ENCODE measurements around the gene FRYL.
"Not testable (repeated sequence)": the region's sequence is repeated elsewhere in the genome, so short reads cannot be mapped to it uniquely, and the experiment has no call there.

The FRYL gene

DNA sequence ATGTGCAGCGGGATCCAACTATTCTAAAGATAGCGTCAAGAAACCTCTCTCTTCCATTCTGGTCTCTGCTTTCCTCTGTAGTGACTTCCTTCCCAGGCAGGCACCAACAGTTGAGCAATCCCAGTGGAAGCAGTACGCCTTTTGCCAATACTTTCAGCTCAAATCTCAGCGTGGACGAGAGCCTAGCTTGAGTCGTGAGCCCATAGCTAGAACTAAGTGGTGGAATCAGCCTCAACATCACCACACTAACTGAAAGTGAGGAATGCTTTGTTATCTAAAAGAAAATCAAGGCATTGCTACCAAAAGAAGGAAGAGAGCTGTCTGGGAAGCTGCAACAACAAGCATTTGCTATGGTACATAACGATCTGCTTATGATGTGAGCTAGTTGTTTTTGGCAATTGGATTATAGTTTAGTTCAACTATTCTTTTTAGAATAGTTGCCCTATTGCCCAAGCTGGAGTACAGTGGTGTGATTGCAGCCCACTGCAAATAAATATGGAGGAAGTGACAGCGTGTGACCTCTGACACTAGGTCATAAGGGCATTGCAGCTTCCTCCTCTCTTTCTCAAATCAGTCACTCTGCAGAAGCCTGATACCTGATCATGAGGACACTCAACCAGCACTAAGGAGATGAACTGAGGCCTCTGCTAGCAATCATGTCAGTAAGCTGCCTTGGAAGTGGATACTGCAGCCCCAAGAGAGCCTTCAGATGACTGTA is 24.7 kb upstream of the FRYL start:
- H3K27ac ChIP-seq, result no peak overlapping the region
- TF ChIP-seq ZFX (IDR thresholded peaks at IDR 0.05), result no peak

DNA sequence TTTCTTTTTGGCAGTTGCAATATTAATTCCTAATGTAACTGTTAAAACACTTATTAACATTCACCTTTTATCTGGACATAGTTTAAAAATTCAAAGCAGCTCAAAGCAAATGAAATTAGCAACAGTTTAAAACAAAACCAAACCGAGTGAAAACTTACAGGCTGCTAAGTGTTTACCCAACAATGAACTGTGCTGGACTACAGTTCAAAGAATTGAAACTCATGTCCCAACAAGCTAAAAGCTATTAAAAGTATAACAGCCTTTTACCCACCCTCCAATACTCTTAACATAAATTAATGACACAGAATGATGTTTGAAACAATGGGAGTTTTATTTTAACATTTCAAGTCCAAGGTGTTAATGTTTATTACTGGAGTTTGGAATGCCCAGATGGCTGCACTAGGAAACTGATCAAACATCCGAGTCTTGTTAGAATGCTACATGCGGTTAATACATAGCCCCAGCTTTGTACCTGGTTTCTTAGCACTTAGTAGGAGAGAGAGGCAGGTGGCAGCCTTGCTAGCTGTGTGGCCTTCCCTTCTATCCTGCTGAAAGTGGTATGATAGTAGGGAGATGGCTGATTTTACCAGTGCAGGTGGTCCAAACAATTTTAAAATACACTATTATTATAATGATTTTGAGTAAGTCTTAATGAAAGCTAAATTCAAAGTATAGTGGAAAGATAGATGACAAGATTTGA is 21.1 kb upstream of the FRYL start:
- TF ChIP-seq ZFX (IDR thresholded peaks at IDR 0.05) (no peak), CTCF (conservative IDR thresholded peaks at IDR 0.05) (no peak)
- H3K27ac ChIP-seq, result no peak overlapping the region

DNA sequence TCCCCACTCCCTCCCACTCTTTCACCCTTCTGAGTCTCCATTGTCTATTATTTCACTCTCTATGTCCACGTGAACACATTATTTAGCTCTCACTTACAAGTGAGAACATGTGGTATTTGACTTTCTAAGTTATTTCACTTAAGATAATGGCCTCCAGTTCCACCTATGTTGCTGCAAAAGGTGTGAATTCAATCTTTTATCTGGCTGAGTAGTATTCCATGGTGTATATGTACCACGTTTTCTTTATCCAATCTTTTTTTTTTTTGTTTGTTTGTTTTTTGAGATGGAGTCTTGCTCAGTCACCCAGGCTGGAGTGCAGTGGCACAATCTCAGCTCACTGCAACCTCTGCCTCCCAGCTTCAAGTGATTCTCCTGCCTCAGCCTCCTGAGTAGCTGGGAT is 20.1 kb upstream of the FRYL start:
- H3K27ac ChIP-seq, result not testable (repeated sequence)

- no peak overlapping the region for H3K27ac ChIP-seq
- TF ChIP-seq CTCF (conservative IDR thresholded peaks at IDR 0.05), result no peak
- TF ChIP-seq ZFX (IDR thresholded peaks at IDR 0.05), result no peak
These were observed 19.1 kb upstream of the FRYL start for GRCh38 chr4:48799157-48799556.

DNA sequence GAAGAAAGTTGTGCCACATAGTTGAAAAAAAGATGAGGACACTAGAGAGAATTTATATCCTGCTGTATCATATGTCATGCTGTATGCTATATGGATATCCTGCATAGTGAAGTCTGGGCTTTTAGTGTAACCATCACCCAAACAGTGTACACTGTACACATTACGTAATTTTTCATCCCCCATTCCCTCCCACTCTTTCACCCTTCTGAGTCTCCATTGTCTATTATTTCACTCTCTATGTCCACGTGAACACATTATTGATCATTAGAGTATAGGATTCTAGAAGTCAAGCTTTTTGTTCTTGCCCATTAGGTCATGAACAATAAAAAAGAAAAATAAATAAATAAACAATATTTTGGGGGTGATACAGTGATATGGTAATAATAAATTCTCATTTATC is 18.0 kb upstream of the FRYL start:
- H3K27ac ChIP-seq, result no peak overlapping the region
- TF ChIP-seq ZFX (IDR thresholded peaks at IDR 0.05) (no peak), CTCF (conservative IDR thresholded peaks at IDR 0.05) (no peak)

DNA sequence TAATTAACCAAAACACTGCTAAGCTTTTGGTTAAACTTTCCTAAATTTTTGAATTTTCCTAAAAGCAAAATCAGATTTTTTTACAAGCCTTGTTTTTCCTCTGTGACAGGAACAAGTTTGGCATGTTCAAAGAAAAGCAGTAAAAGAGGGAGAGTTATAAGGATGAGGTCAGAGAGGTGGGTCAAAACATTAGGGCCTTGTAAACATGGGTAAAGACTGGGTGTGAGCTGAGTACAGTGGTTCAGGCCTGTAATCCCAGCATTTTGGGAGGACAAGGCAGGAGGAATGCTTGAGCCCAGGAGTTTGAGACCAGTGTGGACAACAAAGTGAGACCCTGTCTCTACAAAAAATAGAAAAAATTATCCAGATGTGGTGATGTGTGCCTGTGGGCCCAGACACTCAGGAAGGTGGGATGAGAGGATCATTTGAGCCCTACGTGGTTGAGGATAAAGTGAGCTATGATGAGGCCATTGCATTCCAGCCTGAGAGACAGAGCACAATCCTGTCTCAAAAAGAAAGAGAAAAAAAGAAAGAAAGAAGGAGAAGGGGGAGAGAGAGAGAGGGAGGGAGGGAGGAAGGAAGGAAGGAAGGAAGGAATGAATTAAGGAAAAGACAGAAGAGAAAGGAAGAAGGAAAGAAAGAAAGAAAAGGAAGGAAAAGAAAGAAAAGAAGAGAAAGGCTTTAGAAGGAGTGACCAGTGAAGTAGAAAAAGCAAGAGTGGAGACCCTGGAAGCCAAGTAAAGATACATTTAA is 17.0 kb upstream of the FRYL start:
- no peak overlapping the region for H3K27ac ChIP-seq
- TF ChIP-seq CTCF (conservative IDR thresholded peaks at IDR 0.05) (no peak), ZFX (IDR thresholded peaks at IDR 0.05) (no peak)

- no peak for TF ChIP-seq CTCF (conservative IDR thresholded peaks at IDR 0.05)
- no peak overlapping the region for H3K27ac ChIP-seq
These were observed 16.3 kb upstream of the FRYL start for GRCh38 chr4:48796191-48796926.

- no peak overlapping the region for H3K27ac ChIP-seq
- TF ChIP-seq ZFX (IDR thresholded peaks at IDR 0.05), result no peak
- no peak for TF ChIP-seq CTCF (conservative IDR thresholded peaks at IDR 0.05)
These were observed 15.0 kb upstream of the FRYL start for GRCh38 chr4:48795108-48795507.
